Measurements from ENCODE around the gene TNPO1.

GRCh38 chr5:72844218-72844603, 27.8 kb downstream of the TNPO1 start:
- TF ChIP-seq POLR2A (IDR thresholded peaks at IDR 0.05): no peak
- no peak for TF ChIP-seq CTCF (IDR thresholded peaks at IDR 0.05)
- TF ChIP-seq POLR2AphosphoS5 (IDR thresholded peaks at IDR 0.05): no peak
- no peak for TF ChIP-seq EP300 (IDR thresholded peaks at IDR 0.05)
